ENCODE data around the gene TNFRSF1B.

- TF ChIP-seq CTCF (IDR thresholded peaks at IDR 0.05; ENCODE audit: low read depth, low read length, poor library complexity, severe bottlenecking) (no peak), EZH2phosphoT487 (IDR thresholded peaks at IDR 0.05; ENCODE audit: borderline replicate concordance, low read length) (no peak)
Measured at GRCh38 chr1:12179676-12180075, 12.9 kb downstream of the TNFRSF1B start.

Data from DOHH2 (cell line).